HepG2 (cell line): ENCODE measurements around the gene GTPBP6. TPM values are rescaled to one million over a fixed set of nuclear protein-coding genes. Genes with fewer than 3 reads are reported as not detected.

Experiments
- ATAC-seq: fragments of 200-7000 bp; cut with Tn5 transposase; 3 replicates; pipeline ENCODE4 v1.9.1; 2020; ENCODE audit warnings: mild to moderate bottlenecking, moderate library complexity
- BruUV-seq: library from RNA; stranded (reverse); fragments of 400-500 nt; replicated peaks from 2 replicates; lab custom pipeline; 2021; lab: Mats Ljungman, UMichigan
- CTCF ChIA-PET: fragments of 300-600 bp; formaldehyde crosslinking; extraction: SDS; loops from one replicate; lab custom pipeline; 2021; ENCODE audit warnings: low total read pairs, inconsistent platforms, low intra/inter-chr PET ratio; lab: Yijun Ruan, JAX
- POLR2A ChIA-PET: fragments of 350-600 bp; sonication (Branson Sonifier 250); formaldehyde crosslinking; loops from one replicate; lab custom pipeline; 2020; ENCODE audit warnings: antibody characterized with exemption, inconsistent platforms; lab: Yijun Ruan, JAX
- DNase-seq: peaks from one replicate; pipeline ENCODE4 v3.0.0-alpha.2; 2015; ENCODE audit warnings: low spot score
- FAIRE-seq: peaks from 3 replicates; lab custom pipeline; 2011; peaks lifted over from hg19 to GRCh38; lab: Jason Lieb, UNC
- H2AFZ ChIP-seq: one replicate; pipeline ENCODE4 v1.6.1; 2011; ENCODE audit warnings: low read length, inconsistent platforms
- H3K27ac ChIP-seq: fragments of 300-600 bp; 3 replicates; pipeline ENCODE4 v1.8.0; 2011; ENCODE audit warnings: mixed run types, mild to moderate bottlenecking, mixed read lengths, low read length, inconsistent platforms; ENCODE audit not compliant: insufficient read depth; ENCODE audit errors: extremely low read length
- H3K27me3 ChIP-seq, 2 experiments: fragments of 200-600 bp in 1 of 2; 2 replicates in 1 of 2; 3 replicates in 1 of 2; pipeline versions ENCODE4 v1.6.0 to v1.8.0; 2011; ENCODE audit warnings: low read length in 2 of 2, mild to moderate bottlenecking in 2 of 2, moderate library complexity in 2 of 2, inconsistent platforms in 1 of 2; ENCODE audit not compliant: insufficient read depth in 2 of 2, control insufficient read depth in 1 of 2
- H3K36me3 ChIP-seq, 2 experiments: fragments of 200-600 bp in 1 of 2; replicated peaks in 1 of 2; 2 replicates in 1 of 2; 3 replicates in 1 of 2; pipeline versions ENCODE4 v1.5.1 to v1.8.0; 2011; ENCODE audit warnings: low read length in 2 of 2, inconsistent platforms in 1 of 2; ENCODE audit not compliant: insufficient read depth in 2 of 2, control insufficient read depth in 1 of 2
- H3K4me1 ChIP-seq: 2 replicates; pipeline ENCODE4 v1.5.1; 2012; ENCODE audit warnings: low read length, inconsistent platforms; ENCODE audit not compliant: insufficient read depth
- H3K4me2 ChIP-seq: 2 replicates; pipeline ENCODE4 v1.6.0; 2011; ENCODE audit warnings: low read depth, low read length, inconsistent platforms
- H3K4me3 ChIP-seq, 3 experiments: fragments of 200-600 bp in 1 of 3; sonication (generic), shearing (Covaris generic) in 1 of 3; replicated peaks in 1 of 3; 2 replicates each; pipeline ENCODE4 v1.5.1; 2011 to 2016; ENCODE audit warnings: low read length in 3 of 3, inconsistent platforms in 2 of 3, low read depth in 2 of 3, mild to moderate bottlenecking in 2 of 3, control low read depth in 1 of 3, mixed read lengths in 1 of 3; ENCODE audit not compliant: insufficient read depth in 1 of 3
- H3K79me2 ChIP-seq: one replicate; pipeline ENCODE4 v1.6.1; 2011; ENCODE audit warnings: low read length, inconsistent platforms; ENCODE audit not compliant: insufficient read depth
- H3K9ac ChIP-seq: 2 replicates; pipeline ENCODE4 v1.6.0; 2011; ENCODE audit warnings: mild to moderate bottlenecking, low read depth, low read length, inconsistent platforms; ENCODE audit not compliant: insufficient read depth
- H3K9me3 ChIP-seq: 2 replicates; pipeline ENCODE4 v1.5.1; 2012; ENCODE audit warnings: mild to moderate bottlenecking, low read length
- H4K20me1 ChIP-seq: 2 replicates; pipeline ENCODE4 v1.6.0; 2011; ENCODE audit warnings: inconsistent platforms, mild to moderate bottlenecking, low read length, moderate library complexity; ENCODE audit not compliant: insufficient read depth
- CEBPB ChIP-seq: IDR thresholded peaks from 2 replicates; pipeline ENCODE4 v1.6.1; 2011; ENCODE audit warnings: low read depth, low read length, improper control_type of control experiment, borderline replicate concordance
- CENPBD1 ChIP-seq: sonication (generic); formaldehyde crosslinking; IDR thresholded peaks from 2 replicates; pipeline ENCODE4 v1.8.0; 2022; ENCODE audit warnings: missing genetic modification reagents, low read depth, mild to moderate bottlenecking, borderline replicate concordance
- ELF3 ChIP-seq: IDR thresholded peaks from 2 replicates; pipeline ENCODE4 v1.6.1; 2016; ENCODE audit warnings: missing genetic modification reagents, missing compliant biosample characterization
- FOXK2 ChIP-seq: fragments of 450-650 bp; IDR thresholded peaks from 2 replicates; pipeline ENCODE4 v1.6.1; 2016
- KDM6A ChIP-seq: IDR thresholded peaks from 2 replicates; pipeline ENCODE4 v1.6.1; 2016; ENCODE audit warnings: low read depth
- PHF21A ChIP-seq: sonication (generic); formaldehyde crosslinking; IDR thresholded peaks from 2 replicates; pipeline ENCODE4 v1.5.0; 2020; ENCODE audit warnings: mild to moderate bottlenecking, missing genetic modification reagents
- SMAD3 ChIP-seq: sonication (generic); formaldehyde crosslinking; IDR thresholded peaks from 2 replicates; pipeline ENCODE4 v1.4.0; 2020; ENCODE audit warnings: missing genetic modification reagents
- ZBTB43 ChIP-seq: sonication (generic); formaldehyde crosslinking; conservative IDR thresholded peaks from 2 replicates; pipeline ENCODE4 v1.4.0; 2020; ENCODE audit warnings: missing genetic modification reagents
- ZNF407 ChIP-seq: sonication (generic); formaldehyde crosslinking; IDR thresholded peaks from one replicate; pipeline ENCODE4 v1.5.1; 2020; ENCODE audit warnings: mild to moderate bottlenecking, missing genetic modification reagents; ENCODE audit errors: not compliant biosample characterization
- ZNF619 ChIP-seq: sonication (generic); formaldehyde crosslinking; IDR thresholded peaks from 2 replicates; pipeline ENCODE4 v1.4.0; 2020; ENCODE audit warnings: mild to moderate bottlenecking, missing genetic modification reagents
- ZNF75D ChIP-seq: sonication (generic); formaldehyde crosslinking; IDR thresholded peaks from 2 replicates; pipeline ENCODE4 v1.8.1; 2023; ENCODE audit warnings: missing genetic modification reagents, mild to moderate bottlenecking, borderline replicate concordance
- ZNF770 ChIP-seq: sonication (generic); formaldehyde crosslinking; IDR thresholded peaks from 2 replicates; pipeline ENCODE4 v1.5.0; 2020; ENCODE audit warnings: mild to moderate bottlenecking, missing genetic modification reagents
- WGBS: methylation state at CpG from one replicate; pipeline ENCODE4 v1.1.6; 2017; ENCODE audit warnings: low lambda C conversion rate; 5-methylcytosine and 5-hydroxymethylcytosine counted together
- in situ Hi-C: cut with HindIII; loops from 2 replicates; pipeline ENCODE4 v1.10.0; 2017; ENCODE audit warnings: low pct_unique_long_range_greater_than_20kb; ENCODE audit not compliant: extremely low pct_ligation_motif_present
- intact Hi-C: fragments of 100-400 bp; cut with micrococcal nuclease; formaldehyde crosslinking; loops from one replicate; pipeline ENCODE4 v1.10.0; 2022; ENCODE audit not compliant: unreplicated experiment
- polyA plus RNA-seq, 8 experiments: library from polyadenylated mRNA; depleted of rRNA in 3 of 8; stranded (reverse) in 7 of 8; unstranded in 1 of 8; fragments of >200 nt; fragmentation: Illumina TruSeq in 4 of 8; extraction: Trizol in 4 of 8; gene quantifications; 2 replicates each; pipeline versions ENCODE4 v1.2.1 to v1.2.3, GENCODE V29; 2011 to 2016; ENCODE audit warnings: low read depth in 4 of 8, missing spikeins in 1 of 8, mixed read lengths in 1 of 8; ENCODE audit not compliant: insufficient read depth in 1 of 8
- total RNA-seq, 5 experiments: library from RNA; depleted of rRNA; stranded (reverse); fragments of >200 nt; fragmentation: Illumina TruSeq; extraction: Trizol; gene quantifications; 2 replicates each; pipeline ENCODE4 v1.2.3, GENCODE V29; 2016; ENCODE audit warnings: low read depth in 1 of 5

GTPBP6 gene
- total and polyA plus RNA-seq, 2 of the 13 experiments (the other 11 are each of a cell fraction or from before 2014, with no cell fraction given), result 20.2 to 39.6 TPM

GRCh38 chrX:367866-368265 lies 49.3 kb upstream of the GTPBP6 start:
- CTCF ChIA-PET, result no interaction called here
- no peak overlapping the region for H3K9ac ChIP-seq
- peaks cover 5% of the 10 kb centered on the region for H3K79me2 ChIP-seq
- ATAC-seq (no peak), FAIRE-seq (no peak)
- POLR2A ChIA-PET, result no interaction called here
- WGBS, result 89% methylated on average over 2 of the region's 17 CpGs
- in situ Hi-C loops, result no loop called here
- BruUV-seq, result no TSS peak
- no peaks in the 10 kb centered on the region for H4K20me1 ChIP-seq
- no peak overlapping the region for H3K4me3 ChIP-seq
- no peak for TF ChIP-seq KDM6A (CRISPR knock-in tag)
- TF ChIP-seq PHF21A (CRISPR knock-in tag), result no peak
- TF ChIP-seq FOXK2, result no peak
- TF ChIP-seq CEBPB, result no peak
- TF ChIP-seq ZNF75D (CRISPR knock-in tag), result no peak
- no peak for TF ChIP-seq ZNF619 (CRISPR knock-in tag)
- TF ChIP-seq ELF3, result no peak
- no peak for TF ChIP-seq ZNF407
- TF ChIP-seq ZNF770 (CRISPR knock-in tag), result no peak
- no peak for TF ChIP-seq SMAD3 (CRISPR knock-in tag)
- no peak for TF ChIP-seq ZBTB43 (CRISPR knock-in tag)
- no peak for TF ChIP-seq CENPBD1 (CRISPR knock-in tag)
- TF ChIP-seq, all 625 proteins: peak for 0
- H3K9me3 ChIP-seq, result no peaks in the 10 kb centered on the region
- DNase-seq, result no peak
- no peak overlapping the region for H2AFZ ChIP-seq
- H3K4me2 ChIP-seq, result no peak overlapping the region
- peaks cover 12% of the 10 kb centered on the region for H3K4me1 ChIP-seq
- H3K36me3 ChIP-seq, result no peaks in the 10 kb centered on the region
- no peak overlapping the region for H3K27ac ChIP-seq
- intact Hi-C loops, result no loop called here
- H3K27me3 ChIP-seq, result no peaks in the 10 kb centered on the region
